ENCODE measurements around the gene SMIM5.

The SMIM5 gene

DNA sequence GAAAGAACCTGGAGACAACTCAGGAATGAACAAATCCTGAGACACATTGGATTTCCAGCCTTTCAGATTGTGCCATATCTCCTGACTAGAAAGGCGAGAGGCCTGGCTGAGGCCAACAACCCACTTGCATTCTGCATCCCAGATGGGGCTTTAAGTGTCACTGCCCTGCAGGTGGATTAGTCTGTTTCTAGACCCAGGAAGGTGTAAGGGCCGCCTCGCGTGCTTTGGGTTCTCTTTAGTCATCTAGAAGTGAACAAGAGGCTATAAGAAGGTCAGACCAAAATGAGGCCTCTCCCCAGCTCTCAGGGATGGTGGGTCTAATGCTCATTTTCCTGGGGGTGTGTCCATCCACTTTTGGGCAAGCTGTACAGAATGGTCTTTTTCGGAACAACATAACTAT is 38.8 kb downstream of the SMIM5 start:
- no peak for DNase-seq

DNA sequence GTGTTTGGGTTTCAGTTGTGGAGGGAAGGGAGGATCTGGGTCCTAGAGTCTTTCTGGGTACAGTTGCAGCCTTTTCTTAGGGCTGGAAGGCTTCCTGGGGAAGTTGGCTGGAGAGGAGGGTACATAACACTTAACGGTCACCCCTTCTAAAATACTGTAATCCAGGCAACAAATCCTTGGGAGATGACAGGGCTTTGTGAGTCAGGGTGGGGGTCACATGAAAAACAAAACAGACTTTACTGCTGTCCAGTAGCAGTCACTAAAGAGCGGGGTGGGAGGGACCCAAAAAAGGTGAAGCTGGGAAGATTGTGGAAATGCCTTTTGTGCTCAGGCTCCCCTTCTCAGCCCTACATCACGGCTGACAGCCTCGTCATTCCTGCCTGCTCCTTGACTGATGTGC is 40.3 kb downstream of the SMIM5 start:
- no peak for DNase-seq

DNA sequence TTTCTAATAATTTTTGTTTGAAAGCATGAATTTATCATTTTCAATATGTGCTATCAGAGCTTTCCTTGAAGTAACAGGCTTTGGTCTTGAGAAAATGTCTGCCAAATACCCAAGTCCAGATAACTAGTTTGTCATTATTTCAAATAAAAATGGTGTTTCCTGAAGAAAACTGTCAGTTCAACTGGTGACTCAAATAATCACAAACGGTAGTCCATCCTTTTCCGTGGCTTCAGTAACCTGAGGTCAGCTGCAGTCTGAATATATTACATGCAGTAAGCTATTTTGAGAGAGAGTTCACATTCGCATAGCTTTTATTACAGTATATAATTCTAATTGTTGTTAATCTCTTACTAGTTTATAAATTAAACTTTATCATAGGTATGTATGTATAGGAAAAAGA is 43.2 kb downstream of the SMIM5 start:
- DNase-seq, result no peak

DNA sequence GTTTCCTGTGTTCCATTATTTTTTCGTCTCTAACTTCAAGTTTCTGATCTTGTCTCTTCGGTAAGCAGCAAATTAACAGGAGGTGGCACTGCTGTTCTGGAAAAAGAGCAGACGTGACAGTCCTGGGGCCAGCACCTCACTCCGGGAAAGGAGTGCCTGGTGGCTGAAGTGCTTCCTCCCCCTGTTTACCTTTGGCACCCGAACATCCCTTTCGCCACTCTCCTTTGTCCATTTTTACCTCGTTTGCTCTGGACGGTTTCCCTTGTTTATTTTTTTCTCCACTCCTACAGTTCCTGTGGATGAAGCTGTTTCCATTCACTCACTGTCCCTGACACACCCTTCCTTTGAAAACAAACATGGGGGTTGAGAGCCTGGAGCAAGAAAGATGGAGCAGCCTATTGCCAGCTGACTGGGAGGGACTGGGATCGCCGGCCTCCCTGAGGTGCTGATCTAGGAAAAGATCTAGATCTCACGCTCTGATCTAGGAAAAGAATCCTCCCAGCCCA is 46.5 kb downstream of the SMIM5 start:
- DNase-seq, result no peak

DNA sequence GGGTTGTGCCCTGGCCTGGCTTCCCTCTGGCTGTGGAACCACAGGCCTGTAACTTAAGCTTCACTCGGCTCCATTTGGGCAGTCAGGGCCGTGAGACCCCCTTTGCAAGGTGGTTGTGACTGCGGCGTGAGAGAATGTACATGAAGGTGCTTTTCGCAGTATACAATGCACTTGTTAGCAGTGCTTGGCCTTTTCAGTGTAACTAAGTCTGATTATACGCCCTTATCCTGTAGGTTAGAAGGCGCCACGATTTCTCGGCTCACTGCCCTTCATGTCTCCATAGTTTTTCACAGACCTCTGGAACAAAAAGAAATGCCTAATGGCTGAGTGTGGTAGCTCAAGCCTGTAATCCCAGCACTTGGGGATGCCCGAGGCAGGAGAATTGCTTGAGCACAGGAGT is 47.2 kb downstream of the SMIM5 start:
- no peak for DNase-seq

DNA sequence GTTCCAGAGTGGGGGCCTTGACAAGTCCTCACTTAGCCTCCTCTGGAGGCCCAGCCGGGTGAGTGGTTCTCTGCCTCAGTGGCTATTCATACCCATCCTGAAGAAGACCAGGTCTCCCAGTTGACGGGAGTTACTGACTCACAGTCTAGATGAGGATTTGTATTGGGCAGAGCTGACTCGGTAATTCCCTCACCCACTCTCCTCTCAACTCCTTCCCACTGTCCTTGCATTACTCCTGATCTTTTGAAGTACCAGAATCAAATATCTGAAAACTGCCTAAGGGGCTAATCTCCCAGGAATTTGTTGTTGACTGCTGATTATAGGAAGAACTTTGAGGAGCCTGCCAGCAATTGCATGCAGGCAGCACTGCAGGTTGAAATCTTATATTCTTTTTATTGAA is 48.1 kb downstream of the SMIM5 start:
- DNase-seq, result no peak

DNA sequence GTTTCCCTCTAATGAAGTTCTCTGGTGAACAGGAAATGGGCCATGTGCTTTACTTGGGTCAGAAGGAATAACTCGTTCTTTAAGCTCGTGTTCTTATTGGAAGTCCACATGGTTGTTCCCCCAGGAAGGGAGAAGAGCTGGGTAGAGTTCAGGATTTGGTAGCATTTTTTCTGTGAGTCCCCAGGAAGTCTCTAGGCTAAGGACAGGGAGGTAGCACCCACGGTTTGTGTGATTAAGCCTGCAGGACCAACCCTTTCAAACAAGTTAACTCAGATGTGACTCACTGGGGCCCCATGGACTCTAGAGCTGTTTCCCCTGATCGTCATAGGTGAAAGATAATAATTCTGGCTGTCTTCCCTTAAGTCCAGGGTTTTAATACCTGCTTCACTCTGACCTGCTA is 50.3 kb downstream of the SMIM5 start:
- no peak for DNase-seq

- no peak for DNase-seq
These were observed 51.0 kb downstream of the SMIM5 start for GRCh38 chr17:75684249-75684648.

DNA sequence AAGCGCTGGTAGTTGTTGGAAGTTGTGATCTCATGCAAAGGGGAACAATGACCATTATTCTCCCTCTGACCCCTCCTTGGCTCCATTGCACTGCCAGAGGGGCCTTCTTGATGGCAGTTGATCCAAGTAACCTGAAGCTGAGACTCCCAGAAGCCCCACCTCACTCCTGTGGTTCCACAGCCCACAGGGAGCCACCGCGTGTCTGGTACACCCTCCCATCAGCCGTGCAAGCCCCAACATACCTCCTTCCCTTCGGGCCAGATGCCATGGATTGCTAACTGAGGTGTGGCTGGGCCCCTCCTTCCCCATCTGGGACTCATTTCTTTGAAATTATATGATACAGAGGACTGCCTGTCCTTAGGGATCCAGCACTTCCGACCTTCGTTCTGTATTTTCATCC is 51.7 kb downstream of the SMIM5 start:
- DNase-seq, result no peak

DNA sequence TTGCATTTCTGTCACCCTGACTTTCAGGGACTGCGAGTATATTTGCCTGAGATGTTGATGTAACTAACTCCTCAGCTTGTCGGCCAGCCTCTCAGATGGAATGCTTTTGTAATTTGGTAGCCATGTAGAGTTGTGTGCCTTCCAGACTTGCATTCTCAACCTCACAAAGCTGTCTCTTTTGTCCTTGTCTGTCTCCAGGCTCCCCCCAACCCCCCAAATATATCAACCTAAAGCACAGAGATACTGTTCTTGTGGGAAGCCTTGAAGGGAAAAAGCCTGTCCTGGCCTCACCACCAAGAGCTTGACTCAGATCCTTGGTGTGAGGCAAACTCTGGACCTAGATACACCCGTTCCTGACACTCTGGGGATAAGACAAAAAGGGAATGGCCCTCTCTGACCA is 52.3 kb downstream of the SMIM5 start:
- no peak for DNase-seq

DNA sequence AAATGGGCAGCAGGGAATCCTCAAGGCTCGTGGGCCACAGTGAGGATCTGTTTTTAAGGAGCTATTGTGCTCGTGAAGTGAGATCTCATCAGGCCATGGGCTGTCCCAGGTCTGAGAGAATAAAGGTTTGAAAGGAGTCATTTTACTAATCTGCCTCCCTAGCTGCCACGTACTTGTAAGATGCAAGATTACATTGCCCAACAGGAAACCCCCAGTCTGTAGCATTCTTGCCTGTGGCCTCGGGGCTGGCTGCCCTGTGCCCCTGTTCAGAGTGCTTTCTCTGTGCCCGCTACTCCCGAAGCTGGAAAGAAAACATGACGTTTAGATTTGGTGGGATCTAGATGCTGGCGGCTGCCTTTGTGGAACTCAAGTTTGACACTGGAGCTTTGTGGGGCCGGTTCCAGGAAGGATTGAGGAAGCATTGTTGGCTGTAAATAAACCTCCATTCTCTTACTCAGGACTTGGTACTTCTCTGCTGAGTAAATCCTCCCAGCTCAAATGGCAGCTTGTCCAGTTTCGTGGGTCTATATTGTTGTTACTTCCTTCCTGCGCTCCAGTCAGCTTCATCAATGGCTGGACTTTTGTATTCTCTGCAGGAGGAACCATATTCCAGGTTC is 55.1 kb downstream of the SMIM5 start:
- no peak for DNase-seq

DNA sequence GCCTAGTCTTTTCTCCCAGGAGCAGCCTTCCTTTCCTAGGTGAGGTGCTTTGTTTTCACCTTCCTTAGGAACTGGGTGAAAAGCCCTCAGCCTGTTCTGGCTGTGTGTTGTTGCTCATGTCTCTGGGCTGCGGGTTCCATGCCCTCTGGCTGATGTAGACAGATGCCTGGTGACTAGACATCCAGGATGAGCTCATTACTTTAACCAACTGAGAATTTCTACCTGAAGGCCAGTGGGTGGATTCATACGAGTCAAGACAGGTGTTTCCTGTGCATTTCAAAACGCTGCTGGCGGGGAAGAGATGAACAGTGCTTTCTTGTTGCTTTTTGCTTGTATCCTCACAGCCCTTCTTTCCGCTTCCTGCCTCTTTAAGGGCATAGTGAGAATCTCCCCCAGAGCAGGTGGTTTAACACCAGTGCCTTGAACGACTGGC is 56.2 kb downstream of the SMIM5 start:
- DNase-seq, result no peak

All from NCI-H1930 (cell line).